Prostate gland (tissue), 2 donors: ENCODE measurements around the gene ZSWIM6.

Source experiments
- CTCF ChIP-seq, 4 experiments: fragments of 200-600 bp in 2 of 4; fragments of 450-650 bp in 2 of 4; sonication (generic) in 2 of 4; IDR thresholded peaks; 1 replicate in 3 of 4; 2 replicates in 1 of 4; pipeline ENCODE4 v1.5.1; 2016 to 2019; ENCODE audit warnings: antibody characterized with exemption in 4 of 4, mild to moderate bottlenecking in 2 of 4, moderate library complexity in 2 of 4
- POLR2A ChIP-seq: fragments of 450-650 bp; IDR thresholded peaks from one replicate; pipeline ENCODE4 v1.6.1; 2016; ENCODE audit warnings: antibody characterized with exemption, mild to moderate bottlenecking
- POLR2AphosphoS5 ChIP-seq: sonication (generic); formaldehyde crosslinking; IDR thresholded peaks from one replicate; pipeline ENCODE4 v1.6.1; 2017; ENCODE audit warnings: antibody characterized with exemption

GRCh38 chr5:61420016-61420415 is 88.0 kb downstream of the ZSWIM6 start:
- TF ChIP-seq CTCF (IDR thresholded peaks at IDR 0.05) (no peak), POLR2A (no peak), POLR2AphosphoS5 (no peak)
